Sigmoid colon (tissue), 3 donors: Measurements from ENCODE around the gene WHAMM.

ENCODE experiments used
- CTCF ChIP-seq, 4 experiments: fragments of 450-650 bp in 3 of 4; fragments of 200-600 bp in 1 of 4; IDR thresholded peaks; one replicate each; pipeline ENCODE4 v1.5.1; 2016 to 2019; ENCODE audit warnings: antibody characterized with exemption in 4 of 4, mild to moderate bottlenecking in 3 of 4, moderate library complexity in 2 of 4
- POLR2A ChIP-seq, 2 donors: fragments of 450-650 bp; IDR thresholded peaks; one replicate each; pipeline ENCODE4 v1.6.1; 2016; ENCODE audit warnings: antibody characterized with exemption in 2 of 2, mild to moderate bottlenecking in 2 of 2, moderate library complexity in 2 of 2

- TF ChIP-seq CTCF (IDR thresholded peaks at IDR 0.05) (no peak), POLR2A (IDR thresholded peaks at IDR 0.05) (no peak)
These were observed 17.4 kb upstream of the WHAMM start for GRCh38 chr15:82792068-82792467.
